Hippocampal formation (tissue), 2 donors: Measurements from ENCODE around the gene SLC44A1.

Experiments
- DNase-seq, 2 donors: peaks; one replicate each; lab custom pipeline; 2025; lab: John Stamatoyannopoulos, UW

Gene SLC44A1

DNA sequence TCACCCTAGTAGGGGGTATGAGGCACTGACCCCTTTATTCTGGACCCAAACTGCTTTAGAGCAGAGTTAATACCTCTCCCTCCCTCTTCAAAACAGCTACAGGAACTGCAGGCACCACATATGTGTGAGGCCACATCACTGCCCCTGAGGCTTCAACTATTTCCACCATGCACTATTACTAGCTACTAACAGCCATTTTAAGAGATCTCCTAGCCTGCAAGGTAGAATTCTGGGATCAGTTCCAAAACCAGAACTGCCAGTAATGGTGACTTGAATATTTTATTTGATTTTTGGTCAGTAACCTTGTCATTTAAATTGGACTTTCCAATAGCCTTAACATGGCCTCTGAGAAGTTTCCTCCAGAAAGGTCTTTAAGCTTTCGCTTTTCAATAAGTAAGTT, 148.1 kb downstream of the SLC44A1 start:
- no peak for DNase-seq

- DNase-seq, result no peak
These were observed 149.3 kb downstream of the SLC44A1 start for GRCh38 chr9:105393576-105394344.

- no peak for DNase-seq
These were observed 152.0 kb downstream of the SLC44A1 start for GRCh38 chr9:105396441-105396840.

DNA sequence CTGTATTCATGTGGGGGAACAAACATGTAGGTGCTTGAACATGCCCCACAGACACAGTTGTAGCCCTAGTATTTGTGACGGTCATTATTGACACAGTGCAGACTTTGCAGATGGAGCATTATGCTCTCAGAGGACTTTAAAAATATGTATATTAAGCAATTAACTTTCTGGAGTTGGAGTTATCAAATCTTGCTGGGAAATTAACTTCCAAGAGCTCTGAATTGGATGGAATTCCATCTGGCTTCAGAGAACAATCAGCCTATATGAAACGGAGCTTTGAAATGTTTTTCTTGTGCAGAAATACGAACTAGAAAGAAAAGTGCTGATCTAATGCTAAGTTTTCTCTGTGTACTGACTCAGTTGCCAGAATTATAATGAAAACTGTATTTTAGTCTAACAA, 152.4 kb downstream of the SLC44A1 start:
- DNase-seq, result no peak

GRCh38 chr9:105399117-105399516, 154.7 kb downstream of the SLC44A1 start:
- no peak for DNase-seq

GRCh38 chr9:105401651-105402050, 157.2 kb downstream of the SLC44A1 start:
- no peak for DNase-seq

DNA sequence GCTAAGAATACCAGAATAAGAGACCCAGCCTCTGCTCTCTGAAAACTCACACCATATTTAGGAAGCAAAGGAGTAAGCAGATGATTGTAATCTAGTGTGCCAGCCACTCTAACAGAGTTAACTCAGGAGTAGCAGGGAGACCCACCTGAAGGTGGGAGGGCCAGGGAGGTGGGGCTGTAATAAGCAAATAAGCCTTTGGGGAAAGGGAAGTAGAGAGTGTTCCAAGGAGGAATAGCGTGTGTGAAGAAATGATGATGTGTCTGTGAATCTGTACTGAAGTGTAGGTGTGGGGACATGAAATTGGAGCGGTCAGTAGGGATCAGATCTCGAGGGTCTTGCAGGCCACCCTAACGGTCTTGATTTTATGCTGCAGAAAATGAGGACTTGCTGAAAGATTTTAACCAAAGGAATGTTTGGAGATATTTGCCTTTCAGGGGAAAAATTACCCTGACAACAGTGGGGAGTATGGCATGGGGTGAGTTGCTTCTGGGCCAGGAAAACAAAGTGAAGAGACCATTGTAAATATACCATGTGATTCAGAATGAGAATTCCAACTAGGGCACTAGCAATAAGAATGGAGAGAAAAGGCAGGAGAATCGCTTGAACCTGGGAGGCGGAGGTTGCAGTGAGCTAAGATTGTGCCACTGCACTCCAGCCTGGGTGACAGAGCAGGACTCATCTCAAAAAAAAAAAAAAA, 159.2 kb downstream of the SLC44A1 start:
- no peak for DNase-seq

DNA sequence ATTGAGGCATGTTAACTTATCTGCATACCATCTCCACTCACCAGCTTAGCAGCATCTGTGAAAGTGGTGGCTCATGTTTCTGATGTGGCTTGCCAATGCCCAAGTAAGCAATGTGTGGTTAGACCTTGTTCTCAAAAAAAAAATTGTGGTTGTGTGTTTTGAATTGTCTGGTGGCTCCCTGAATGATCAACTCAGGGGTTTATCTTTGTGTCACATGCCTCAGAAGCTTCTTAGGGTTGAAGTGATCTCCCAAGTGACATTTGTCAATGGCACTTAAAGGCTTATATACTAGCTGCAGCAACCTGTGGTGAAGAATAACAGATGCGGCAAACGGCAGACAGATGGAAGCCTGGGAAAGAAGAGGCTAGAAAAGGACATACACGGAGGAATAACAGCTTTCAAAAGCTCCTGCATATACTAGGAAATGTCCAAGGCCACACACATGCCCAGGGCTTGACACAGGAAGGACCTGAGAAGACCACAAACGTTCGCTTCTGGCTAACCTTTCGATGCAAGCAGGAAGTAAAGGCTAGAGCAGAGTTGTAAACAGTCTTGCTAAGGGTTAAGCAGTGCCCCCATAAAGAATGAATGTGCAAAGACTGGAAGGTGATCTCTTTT, 161.2 kb downstream of the SLC44A1 start:
- DNase-seq, result no peak

DNA sequence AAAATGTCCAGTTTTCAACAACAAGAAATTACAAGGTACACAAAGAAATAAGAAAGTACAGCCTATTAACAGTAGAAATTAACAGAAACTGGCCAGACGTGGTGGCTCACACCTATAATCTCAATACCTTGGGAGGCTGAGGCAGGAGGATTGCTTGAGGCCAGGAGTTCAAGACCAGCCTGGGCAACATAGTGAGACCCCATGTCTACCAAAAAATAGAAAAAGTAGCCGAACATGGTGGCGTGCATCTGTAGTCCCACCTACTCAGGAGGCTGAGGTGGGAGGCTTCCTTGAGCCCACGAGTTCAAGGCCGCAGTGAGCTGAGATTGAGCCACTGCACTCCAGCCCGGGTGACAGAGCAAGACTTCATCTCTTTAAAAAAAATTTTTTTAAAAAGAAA, 161.9 kb downstream of the SLC44A1 start:
- no peak for DNase-seq

GRCh38 chr9:105413525-105413924, 169.1 kb downstream of the SLC44A1 start:
- DNase-seq, result peak in 1 of 2 donors; percentile 46

GRCh38 chr9:105414947-105415661, 170.7 kb downstream of the SLC44A1 start:
- DNase-seq, result peak; percentile 35 to 61

- no peak for DNase-seq
These were observed 171.2 kb downstream of the SLC44A1 start for GRCh38 chr9:105415662-105415980.

GRCh38 chr9:105416840-105417239, 172.4 kb downstream of the SLC44A1 start:
- DNase-seq, result no peak

- DNase-seq, result no peak
These were observed 174.4 kb downstream of the SLC44A1 start for GRCh38 chr9:105418588-105419500.

- DNase-seq, result no peak
These were observed 175.6 kb downstream of the SLC44A1 start for GRCh38 chr9:105419816-105420597.

DNA sequence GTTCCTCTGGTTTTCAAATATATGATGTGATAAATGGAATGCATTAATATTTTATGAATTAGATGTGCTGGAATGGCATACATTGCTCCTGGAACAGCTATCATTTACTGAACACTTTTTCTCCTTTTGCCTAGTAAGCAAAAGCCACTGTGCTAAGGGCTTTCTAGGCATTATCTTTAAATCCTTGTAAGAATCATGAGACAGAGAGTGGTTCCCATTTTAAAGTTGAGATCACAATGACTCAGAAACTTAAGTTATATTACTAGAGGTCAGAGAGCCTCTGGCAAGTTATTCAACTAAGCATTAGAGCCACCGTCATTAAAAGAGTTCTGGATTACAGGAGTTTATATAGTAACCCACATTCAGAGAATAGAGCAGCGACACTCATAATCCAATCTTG, 176.7 kb downstream of the SLC44A1 start:
- DNase-seq, result no peak

DNA sequence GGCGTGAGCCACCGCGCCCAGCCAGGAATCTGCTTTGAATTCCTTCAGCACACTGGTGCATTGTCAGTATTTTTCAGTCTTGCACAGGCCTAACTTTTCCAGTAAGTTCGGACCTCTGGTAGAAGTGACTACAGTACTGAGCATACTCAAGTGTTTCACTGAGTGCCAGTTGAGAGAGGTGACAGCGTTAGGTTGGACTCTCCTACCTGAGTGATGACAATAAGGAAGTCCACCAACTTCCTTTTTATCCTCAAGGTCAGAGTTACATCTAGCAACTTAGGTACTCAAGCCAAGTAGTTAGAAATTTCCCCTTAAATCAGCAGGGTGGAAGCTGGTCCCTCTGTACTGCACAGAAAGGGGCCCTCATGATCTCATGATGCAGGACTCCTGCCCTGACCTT, 177.4 kb downstream of the SLC44A1 start:
- DNase-seq, result no peak

- DNase-seq, result no peak
These were observed 181.5 kb downstream of the SLC44A1 start for GRCh38 chr9:105425816-105426433.

DNA sequence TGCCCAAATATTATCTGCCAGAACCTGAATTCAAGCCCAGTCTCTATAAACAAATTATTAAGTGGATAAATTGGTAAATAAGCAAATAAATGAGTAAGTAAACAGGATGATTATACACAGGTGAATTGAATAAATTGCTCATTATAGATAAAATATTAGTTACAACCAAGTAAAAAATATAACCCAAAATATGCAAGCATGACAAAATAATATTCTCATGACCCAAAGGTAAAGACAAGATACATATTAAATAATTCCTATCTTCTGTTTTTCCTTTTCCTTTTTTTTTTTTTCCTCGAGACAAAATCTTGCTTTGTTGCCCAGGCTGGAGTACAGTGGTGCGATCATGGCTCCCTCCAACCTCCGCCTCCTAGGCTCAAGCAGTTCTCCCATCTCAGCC, 182.2 kb downstream of the SLC44A1 start:
- no peak for DNase-seq
